ENCODE data around the gene NMNAT2. TPM values are rescaled to one million over a fixed set of nuclear protein-coding genes. Genes with fewer than 3 reads are reported as not detected.
"Not testable (repeated sequence)": the region's sequence is repeated elsewhere in the genome, so short reads cannot be mapped to it uniquely, and the experiment has no call there.

The NMNAT2 gene
- total RNA-seq, 1 donor from 2014 or later: 0.62 TPM

GRCh38 chr1:183242556-183242955, 175.6 kb downstream of the NMNAT2 start:
- intact Hi-C loops (cut with DNase I): no loop called here
- DNase-seq (no peak), ATAC-seq (peak in 1 of 2 donors; percentile 13)
- peak overlapping the region; percentile 54 for H3K27ac ChIP-seq
- H3K36me3 ChIP-seq: no peaks in the 10 kb centered on the region
- H3K4me1 ChIP-seq: peaks cover 18% of the 10 kb centered on the region
- no peak overlapping the region for H3K4me3 ChIP-seq
- no peaks in the 10 kb centered on the region for H3K9me3 ChIP-seq
- no peaks in the 10 kb centered on the region for H3K27me3 ChIP-seq (ENCODE audit: low read depth)
- TF ChIP-seq, protein P1, sequence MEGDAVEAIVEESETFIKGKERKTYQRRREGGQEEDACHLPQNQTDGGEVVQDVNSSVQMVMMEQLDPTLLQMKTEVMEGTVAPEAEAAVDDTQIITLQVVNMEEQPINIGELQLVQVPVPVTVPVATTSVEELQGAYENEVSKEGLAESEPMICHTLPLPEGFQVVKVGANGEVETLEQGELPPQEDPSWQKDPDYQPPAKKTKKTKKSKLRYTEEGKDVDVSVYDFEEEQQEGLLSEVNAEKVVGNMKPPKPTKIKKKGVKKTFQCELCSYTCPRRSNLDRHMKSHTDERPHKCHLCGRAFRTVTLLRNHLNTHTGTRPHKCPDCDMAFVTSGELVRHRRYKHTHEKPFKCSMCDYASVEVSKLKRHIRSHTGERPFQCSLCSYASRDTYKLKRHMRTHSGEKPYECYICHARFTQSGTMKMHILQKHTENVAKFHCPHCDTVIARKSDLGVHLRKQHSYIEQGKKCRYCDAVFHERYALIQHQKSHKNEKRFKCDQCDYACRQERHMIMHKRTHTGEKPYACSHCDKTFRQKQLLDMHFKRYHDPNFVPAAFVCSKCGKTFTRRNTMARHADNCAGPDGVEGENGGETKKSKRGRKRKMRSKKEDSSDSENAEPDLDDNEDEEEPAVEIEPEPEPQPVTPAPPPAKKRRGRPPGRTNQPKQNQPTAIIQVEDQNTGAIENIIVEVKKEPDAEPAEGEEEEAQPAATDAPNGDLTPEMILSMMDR (IDR thresholded peaks at IDR 0.05): no peak

DNA sequence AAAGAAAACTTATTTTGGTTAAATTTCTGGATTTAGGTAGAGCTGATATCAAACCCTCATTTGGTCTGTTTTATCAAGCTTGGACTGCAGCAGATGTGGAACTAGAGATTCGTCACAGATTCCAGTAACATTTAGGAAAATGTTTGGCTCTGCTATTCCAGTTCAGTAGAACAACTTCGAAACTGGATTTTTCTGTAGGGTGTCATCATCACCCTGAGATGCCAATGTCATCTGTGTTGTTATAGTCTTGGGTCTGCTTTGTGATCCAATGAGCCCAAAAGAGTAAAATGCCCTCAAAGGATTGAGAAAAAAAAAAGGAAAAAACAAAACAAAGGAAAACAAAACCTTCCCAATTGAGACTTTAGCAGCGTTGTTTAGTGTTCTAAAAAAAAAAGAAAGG, 176.7 kb downstream of the NMNAT2 start:
- TF ChIP-seq, protein P1 (IDR thresholded peaks at IDR 0.05): no peak
- ATAC-seq: no peak
- H3K4me1 ChIP-seq: peaks cover 18% of the 10 kb centered on the region
- no peak for DNase-seq
- no peaks in the 10 kb centered on the region for H3K27me3 ChIP-seq (ENCODE audit: low read depth)
- no peak overlapping the region for H3K4me3 ChIP-seq
- H3K9me3 ChIP-seq: no peaks in the 10 kb centered on the region
- intact Hi-C loops (cut with DNase I): no loop called here
- no peaks in the 10 kb centered on the region for H3K36me3 ChIP-seq
- H3K27ac ChIP-seq: peak overlapping the region; percentile 22

GRCh38 chr1:183240853-183241252, 177.3 kb downstream of the NMNAT2 start:
- H3K4me1 ChIP-seq: peaks cover 18% of the 10 kb centered on the region
- intact Hi-C loops (cut with DNase I); H3K36me3 ChIP-seq; H3K27me3 ChIP-seq (ENCODE audit: low read depth); H3K4me3 ChIP-seq; ATAC-seq; DNase-seq; H3K9me3 ChIP-seq: not testable (repeated sequence)
- peak overlapping the region; percentile 22 for H3K27ac ChIP-seq

- DNase-seq (no peak), ATAC-seq (no peak)
- Histone ChIP-seq H3K4me1 (peaks cover 18% of the 10 kb centered on the region), H3K9me3 (no peaks in the 10 kb centered on the region), H3K27me3 (ENCODE audit: low read depth) (no peaks in the 10 kb centered on the region), H3K27ac (peak overlapping the region; percentile 22), H3K4me3 (no peak overlapping the region), H3K36me3 (no peaks in the 10 kb centered on the region)
- TF ChIP-seq, protein P1 (IDR thresholded peaks at IDR 0.05): no peak
- intact Hi-C loops (cut with DNase I): no loop called here
Measured at GRCh38 chr1:183240526-183240825, 177.7 kb downstream of the NMNAT2 start.

- peak overlapping the region; percentile 22 for H3K27ac ChIP-seq
Measured at GRCh38 chr1:183239793-183240525, 178.2 kb downstream of the NMNAT2 start.

GRCh38 chr1:183239220-183239742, 178.9 kb downstream of the NMNAT2 start:
- TF ChIP-seq, protein P1 (IDR thresholded peaks at IDR 0.05): no peak
- H3K27me3 ChIP-seq (ENCODE audit: low read depth): no peaks in the 10 kb centered on the region
- H3K4me1 ChIP-seq: peaks cover 19% of the 10 kb centered on the region
- ATAC-seq: no peak
- intact Hi-C loops (cut with DNase I): no loop called here
- H3K27ac ChIP-seq: no peak overlapping the region
- no peaks in the 10 kb centered on the region for H3K9me3 ChIP-seq
- H3K36me3 ChIP-seq: no peaks in the 10 kb centered on the region
- DNase-seq: no peak
- H3K4me3 ChIP-seq: no peak overlapping the region

More at GRCh38 chr1:183239793-183240525, 178.2 kb downstream of the NMNAT2 start:
- no peak for DNase-seq
- no peaks in the 10 kb centered on the region for H3K36me3 ChIP-seq
- ATAC-seq: no peak
- H3K9me3 ChIP-seq: no peaks in the 10 kb centered on the region
- no peak overlapping the region for H3K4me3 ChIP-seq
- intact Hi-C loops (cut with DNase I): no loop called here
- TF ChIP-seq, protein P1 (IDR thresholded peaks at IDR 0.05): no peak
- H3K27me3 ChIP-seq (ENCODE audit: low read depth): no peaks in the 10 kb centered on the region
- peaks cover 18% of the 10 kb centered on the region for H3K4me1 ChIP-seq

Data from lower lobe of right lung (tissue), 2 donors.